ENCODE data around the gene SCO2.

The SCO2 gene

DNA sequence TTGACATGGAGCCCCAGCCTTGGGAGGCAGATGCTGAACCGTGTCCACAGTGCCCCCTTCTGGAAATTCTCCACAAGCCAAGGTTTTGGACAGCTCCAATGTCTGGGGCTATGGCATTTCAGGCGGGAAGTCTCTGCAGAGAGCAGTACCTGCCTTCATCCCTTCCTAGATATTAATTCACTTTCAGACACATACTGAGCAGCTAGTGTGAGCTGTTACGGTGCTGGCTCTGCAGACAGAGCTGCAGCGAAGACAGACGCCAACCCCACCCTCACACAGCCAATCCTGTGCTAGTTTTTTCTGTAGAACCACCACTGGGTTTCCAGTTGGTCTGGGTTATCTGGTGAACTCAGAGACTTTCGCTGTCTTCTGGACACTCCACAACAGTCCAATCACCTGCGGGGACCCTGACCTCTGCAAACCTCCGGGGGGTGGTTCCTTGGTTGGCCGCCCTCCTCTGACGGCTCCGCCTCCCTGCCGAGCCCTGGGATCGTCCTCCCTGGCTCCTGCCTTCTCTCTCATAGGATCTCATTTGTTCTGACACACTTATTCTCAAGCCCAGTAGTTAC, 27.0 kb downstream of the SCO2 start:
- peak; percentile 65 for DNase-seq (ENCODE audit: low read depth)

DNA sequence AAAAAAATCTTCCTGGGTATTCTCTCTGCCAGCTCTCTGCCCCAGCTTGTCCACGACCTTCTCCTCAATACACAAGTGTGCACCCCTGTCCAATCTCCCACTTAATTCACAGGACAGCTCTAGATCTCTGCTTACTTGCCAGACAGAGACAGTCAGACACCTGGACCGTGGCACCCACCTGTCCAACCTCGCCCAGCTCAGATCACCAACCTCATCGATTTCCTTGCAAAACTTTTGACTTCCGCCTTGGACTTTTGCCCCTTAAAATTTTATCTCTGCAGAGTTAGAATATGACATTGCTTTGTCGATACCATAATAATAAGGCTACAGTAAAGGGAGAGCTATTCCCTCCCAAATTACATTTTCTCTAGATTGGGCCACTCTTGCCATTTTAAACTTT, 28.3 kb downstream of the SCO2 start:
- no peak for DNase-seq (ENCODE audit: low read depth)

DNA sequence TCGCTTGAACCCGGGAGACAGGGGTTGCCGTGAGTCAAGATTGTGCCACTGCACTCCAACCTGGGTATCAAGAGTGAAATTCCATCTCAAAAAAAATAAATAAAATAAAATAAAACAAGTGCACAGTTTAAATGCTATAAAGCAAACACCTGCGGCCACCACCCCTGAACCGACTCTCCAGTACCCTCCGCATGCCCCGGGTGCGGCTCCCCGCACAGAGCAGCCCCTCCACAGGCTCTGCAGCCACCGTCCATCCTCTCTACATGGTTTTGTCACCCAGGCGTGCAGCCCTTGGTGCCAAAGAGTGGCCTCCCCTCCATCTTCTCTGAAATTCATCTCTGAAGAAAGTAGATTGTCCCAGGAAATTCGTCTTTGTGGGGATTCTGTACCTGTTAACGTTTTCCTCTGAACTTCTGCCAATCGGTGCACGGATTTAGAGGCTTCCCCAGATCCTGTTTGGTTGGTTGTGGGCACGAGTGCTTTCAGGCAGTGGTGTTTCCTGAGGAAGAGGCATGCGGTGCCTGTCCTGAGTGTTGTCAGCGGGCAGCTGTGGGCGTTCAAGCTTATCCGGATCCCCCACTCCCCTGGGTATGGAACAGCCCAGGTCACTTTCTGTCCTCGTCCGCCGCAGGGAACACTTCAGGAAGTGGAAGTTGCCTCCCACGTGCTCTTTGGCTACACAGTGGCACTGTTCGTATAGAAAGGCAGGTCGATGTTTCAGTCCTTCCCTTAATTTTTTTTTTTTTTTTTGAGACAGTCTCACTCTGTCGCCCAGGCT, 34.7 kb downstream of the SCO2 start:
- no peak for DNase-seq (ENCODE audit: low read depth)

DNA sequence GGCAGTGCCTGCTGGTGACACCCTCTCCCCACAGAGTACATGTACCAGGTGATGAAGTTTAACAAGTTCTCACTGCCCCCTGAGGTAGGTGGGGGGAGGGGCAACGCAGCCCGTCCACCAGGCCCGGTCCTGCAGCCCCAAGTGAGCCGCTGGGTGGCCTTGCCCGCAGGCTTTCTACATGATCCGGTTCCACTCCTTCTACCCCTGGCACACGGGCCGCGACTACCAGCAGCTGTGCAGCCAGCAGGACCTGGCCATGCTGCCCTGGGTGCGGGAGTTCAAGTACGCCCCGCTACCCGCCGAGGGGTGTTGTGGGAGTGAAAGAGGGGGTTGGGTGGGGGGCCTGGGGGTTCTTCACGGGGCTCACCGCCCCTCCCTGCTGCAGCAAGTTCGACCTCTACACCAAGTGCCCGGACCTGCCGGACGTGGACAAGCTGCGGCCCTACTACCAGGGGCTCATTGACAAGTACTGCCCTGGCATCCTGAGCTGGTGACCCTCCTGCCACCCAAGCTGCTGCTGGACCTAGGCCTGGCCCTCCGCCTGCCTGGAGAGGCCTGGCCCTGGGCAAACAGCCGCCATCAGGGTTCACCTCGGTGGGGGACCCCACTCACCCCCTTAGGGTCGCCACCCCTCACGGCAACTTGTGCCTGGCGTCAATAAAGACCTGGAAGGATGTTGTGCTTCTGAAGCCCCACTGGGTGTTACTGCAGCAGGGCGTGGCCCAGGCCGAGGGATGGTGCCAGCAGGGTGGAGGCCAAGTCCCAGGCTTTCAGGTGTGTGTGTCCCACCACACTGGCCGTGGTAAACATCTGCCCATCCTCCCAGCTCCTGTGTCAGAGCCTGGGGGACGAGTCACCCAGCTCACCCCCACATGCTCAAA, 35.8 kb downstream of the SCO2 start:
- no peak for DNase-seq (ENCODE audit: low read depth)

DNA sequence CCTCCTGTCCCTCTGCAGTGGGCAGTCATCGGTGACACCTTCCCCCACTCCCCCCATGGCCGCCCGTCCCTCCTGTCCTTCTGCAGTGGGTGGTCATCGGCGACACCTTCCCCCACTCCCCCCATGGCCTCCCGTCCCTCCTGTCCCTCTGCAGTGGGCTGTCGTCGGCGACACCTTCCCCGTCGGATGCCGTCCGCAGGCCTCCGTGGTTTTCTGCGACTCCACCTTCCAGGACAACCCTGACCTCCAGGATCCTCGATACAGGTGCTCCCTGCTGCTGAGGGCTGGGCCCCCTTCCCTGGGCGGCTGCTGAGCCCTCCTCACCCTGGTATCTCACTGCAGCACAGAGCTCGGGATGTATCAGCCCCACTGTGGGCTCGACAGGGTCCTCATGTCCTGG, 36.5 kb downstream of the SCO2 start:
- DNase-seq (ENCODE audit: low read depth), result no peak

DNA sequence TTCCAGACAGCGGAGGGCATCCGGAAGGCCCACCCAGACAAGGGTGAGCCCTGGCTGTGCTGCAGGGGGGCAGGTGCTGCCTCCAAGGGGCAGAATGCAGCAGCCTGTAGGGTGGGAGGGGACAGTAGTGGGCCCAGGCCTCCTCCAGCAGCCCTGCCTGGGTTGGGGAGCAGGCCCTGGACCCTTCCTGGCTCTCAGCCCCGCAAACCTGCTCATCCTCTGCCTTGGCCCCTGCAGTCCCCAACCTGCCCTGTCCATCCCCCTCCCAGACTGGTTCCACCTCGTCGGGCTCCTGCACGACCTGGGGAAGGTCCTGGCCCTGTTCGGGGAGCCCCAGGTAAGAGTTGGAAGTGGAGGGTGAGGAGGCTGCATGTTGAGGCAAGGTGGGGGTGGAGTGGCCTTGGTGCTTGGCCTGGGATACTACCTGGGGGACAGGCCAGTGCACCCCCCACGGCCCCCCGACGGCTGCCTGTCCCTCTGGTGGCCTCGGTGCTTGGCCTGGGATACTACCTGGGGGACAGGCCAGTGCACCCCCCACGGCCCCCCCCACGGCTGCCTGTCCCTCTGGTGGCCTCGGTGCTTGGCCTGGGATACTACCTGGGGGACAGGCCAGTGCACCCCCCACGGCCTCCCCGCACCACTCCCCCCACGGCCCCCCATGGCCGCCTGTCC, 37.3 kb downstream of the SCO2 start:
- no peak for DNase-seq (ENCODE audit: low read depth)

DNA sequence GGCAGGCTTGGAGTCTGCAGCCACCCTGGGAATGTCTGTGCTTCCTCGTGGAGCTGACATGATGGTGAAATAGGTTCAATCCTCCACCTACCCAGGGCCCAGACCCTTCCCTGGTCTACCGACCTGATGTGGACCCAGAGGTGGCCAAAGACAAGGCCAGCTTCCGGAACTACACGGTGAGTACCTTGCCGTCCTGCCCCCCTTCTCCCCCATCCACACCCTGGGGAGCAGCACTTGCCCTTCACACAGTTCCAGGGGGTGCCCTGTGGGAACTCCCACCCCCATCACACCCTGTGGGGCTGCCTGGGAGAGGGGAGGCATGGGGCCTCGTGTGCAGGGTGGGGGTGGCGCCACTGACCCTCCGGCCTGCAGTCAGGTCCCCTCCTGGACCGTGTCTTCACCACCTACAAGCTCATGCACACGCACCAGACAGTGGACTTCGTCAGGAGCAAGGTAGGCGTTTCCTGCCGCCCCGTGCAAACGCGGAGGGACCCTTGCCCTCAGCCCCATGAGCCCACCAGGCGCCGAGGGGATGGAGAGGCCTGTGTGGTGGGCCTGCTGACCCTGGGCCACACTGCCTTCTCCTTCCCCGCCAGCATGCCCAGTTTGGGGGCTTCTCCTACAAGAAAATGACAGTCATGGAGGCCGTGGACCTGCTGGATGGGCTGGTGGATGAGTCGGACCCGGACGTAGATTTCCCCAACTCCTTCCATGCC, 38.0 kb downstream of the SCO2 start:
- no peak for DNase-seq (ENCODE audit: low read depth)

DNA sequence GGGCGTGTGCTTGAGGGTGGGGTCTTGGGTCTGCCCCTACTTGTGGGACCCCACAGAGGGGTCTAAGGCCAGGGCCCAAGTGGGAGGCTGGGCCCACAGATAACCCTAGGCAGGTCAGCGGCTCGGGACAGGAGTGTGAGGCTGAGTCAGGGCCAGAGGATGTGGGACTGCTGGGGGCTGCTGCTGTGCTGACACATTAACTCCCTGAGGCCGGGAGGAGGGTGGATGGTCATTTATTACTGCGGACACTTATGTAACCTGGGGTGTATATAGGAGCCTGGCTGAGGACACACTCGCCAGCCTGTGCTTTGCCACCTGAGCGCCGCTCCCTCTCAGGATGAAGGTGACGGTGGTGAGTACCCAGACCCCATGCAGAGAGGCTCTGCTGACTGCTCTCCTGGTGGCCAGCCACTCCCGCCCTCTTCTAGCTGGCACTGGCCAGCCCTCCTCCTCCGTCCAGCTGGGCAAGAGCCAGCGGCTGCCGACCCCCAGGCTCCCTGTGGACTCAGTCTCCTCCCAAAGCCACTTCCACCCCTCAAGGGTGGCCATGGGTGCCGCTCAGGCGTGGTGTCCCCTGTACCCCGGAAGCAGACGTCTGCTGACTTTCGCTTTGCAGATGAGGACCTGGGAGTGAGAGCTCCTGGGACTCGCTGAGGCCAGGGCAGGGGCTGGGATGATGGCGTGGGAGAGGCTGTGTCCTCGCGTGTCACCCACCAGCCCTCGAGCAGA, 38.7 kb downstream of the SCO2 start, which contains the start of gene MIOX:
MIOX (plus strand) TSS at position 299 of the 729 bp plus-strand sequence; CDS start at position 338, 39 bp downstream.
- peak; percentile 49 for DNase-seq (ENCODE audit: low read depth)

DNA sequence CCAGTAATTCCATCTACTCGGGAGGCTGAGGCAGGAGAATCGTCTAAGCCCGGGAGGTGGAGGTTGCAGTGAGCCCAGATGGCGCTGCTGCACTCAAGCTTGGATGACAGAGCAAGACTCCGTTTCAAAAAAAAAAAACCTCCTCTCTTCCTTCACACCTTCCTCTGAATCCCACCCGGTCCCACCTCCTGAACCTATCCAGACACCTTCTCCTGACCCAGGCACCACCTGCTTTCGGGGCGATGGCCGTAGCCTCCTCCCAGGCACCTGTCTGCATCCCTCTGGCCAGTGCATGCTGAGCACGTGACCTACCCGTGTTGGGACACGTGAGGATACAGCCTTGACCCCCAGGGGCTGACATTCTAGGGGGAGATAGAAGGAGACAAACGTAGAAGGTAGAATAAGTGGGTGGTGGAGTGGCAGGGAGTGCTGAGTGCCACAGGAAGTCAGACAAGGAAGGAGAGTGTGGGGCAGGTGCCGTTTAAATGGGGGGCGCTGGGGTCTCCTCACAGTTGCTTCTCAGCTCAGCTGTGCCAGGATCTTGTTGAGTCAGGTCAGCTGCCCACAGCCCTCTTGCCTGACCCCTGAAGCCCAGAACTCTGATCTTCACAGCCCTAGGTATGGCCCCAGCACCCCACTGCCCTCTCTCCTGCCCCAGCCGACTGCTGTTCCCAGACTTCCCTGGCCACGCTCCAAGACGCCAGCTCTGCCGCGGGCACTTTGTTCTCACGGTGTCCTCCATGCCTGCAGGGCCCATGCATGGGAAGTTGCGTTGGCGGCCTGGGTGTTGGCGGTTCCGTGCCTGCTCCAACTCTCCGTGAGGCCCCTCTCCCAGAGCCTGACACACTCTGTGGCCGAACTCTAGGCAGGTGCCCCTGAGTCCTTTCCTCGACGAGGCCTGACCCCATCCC, 39.9 kb downstream of the SCO2 start:
- peak; percentile 32 for DNase-seq (ENCODE audit: low read depth)

DNA sequence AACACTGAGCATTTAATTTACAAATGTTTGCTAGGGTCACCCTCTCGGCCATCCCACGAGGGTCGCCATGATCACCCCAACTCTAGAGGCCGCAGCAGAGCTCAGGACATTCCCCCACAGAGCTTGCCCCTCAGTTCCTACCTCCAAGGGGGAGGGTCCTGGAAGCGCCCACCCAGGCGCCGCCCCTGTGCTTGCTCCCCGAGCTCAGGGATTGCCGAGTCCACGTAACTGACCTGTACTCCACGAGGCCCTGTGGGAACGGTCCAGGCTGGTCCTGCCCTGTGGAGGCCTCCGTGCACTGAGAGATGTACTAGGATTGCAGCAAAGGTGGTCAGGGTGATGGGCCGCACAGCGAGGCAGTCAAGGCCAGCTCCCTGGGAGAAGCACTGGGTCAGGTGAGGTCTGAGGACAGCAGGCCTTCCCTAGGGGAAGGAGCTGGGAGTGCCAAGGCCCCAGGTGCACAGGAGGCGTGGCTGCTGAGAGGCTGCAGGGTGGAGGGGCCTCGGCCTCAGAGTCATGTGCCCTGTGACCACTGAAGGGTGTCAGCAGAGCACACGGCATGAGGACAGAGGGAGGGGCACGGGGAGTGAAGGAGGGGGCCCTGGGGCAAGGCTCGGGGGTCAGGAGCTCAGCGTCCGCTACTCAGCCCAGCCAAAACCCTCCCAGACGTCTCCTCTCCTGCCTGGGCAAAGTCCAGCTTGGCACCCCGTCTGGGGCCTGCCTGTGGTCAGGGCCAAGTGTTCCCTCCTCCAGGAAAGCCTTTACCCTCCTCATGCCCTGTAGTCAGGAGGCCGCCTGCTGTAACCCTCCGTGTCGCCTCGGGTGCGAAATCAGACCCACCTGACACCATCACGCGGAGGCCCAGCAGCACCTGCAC, 41.2 kb downstream of the SCO2 start:
- no peak for DNase-seq (ENCODE audit: low read depth)

DNA sequence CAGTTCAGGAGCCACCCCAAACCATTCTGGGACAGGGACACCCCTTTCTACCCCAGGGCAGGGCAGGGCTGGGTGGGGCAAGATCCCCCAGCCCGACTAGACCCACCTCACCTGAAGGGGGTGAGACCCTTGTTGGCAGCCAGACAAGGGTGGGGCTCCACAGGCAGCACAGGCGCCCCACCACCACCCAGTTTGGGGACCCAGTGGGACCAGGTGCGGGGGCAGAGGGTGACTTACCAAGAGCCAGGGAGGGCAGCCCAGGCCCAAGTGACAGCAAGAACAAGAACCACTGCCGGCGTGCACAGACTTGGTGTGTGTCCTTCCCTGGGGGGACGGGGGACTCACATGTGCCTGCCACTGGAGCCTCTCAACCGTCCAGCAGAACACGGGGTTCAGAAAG, 41.8 kb downstream of the SCO2 start:
- DNase-seq (ENCODE audit: low read depth), result no peak

DNA sequence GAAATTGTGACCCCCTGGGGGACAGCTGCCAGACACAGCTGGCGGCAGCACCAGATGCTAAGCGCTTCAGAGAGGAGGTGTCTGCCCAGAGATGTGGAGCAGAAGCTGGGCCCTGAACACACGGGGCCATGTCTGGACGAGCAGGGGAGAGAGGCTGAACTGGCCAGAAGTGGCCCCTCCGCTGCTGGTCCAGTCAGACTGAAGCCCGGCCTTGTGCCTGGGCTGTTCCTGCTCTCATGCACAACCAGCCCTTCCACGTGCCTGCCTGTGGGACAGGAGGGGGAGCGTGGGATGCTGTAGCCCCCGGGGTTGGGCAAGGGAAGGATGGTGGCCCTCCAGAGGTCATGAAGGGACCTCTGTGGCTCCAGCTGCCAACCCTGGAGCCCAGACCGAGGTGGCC, 42.3 kb downstream of the SCO2 start:
- DNase-seq (ENCODE audit: low read depth), result no peak

DNA sequence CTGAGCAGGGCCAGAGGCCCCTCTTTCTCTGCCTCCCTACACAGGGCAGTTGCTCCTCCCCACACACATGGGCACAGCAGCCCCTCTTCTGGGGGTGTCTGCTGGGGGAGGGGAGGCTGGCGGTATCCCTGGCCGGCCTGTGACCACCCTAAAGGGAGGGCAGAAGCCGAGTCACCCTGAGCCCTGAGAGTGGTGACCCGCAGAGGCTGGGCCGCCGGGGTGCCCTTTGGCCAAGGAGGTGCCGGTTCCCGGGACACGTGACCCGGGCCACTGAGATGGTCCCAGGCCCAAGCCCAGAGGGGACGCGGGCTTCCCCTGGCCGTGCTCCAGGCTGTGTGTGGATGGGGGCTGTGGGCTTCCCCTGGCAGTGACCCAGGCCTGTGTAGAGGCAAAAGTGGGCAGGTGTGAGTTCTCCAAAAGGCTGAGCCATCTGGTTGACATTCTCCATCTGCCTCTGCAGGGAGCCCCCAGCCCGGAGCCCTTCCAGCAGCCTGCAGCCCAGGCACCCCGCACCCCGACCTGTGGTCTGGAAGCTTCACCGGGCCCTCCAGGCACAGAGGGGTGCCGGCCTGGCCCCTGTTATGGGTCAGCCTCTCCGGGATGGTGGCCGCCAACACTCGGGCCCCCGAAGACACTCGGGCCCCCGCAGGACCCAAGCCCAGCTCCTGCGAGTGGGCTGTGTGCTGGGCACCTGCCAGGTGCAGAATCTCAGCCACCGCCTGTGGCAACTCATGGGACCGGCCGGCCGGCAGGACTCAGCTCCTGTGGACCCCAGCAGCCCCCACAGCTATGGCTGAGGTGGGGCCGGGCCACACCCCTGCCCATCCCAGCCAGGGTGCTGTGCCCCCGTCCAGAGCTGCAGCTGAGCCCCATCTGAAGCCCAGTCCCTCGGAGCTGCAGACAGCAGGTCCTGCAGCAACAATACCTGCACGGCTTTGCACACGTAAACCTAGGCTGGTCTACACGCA, 43.0 kb downstream of the SCO2 start:
- no peak for DNase-seq (ENCODE audit: low read depth)

DNA sequence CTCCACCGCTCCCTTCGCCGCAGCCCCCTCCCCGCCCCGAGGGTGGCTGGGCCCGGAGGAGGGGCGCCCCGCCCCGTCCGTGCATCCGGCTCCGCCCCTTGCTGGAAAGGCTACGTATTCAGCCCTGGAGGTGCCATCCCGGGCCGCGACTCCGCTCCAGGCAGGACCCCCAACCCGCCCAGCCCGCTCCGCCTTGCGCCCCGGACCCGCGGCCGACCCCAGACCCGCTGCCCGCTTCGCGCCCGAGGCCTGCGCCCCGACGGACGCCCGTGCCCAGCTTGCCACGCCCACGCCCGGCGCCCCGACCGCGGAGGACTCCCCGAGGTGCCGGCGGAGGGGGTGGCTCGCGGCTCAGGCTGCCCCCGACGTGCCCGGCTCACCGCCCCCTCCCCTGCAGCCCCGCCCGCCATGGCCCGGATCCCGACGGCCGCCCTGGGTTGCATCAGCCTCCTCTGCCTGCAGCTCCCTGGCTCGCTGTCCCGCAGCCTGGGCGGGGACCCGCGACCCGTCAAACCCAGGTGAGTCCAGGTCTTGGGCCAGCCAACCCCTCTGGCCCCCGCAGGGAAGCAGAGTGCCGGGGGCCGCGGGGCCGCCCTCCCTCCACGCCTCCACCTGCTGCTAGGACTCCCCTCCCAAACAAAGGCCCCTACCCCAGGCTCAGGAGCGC, 43.8 kb downstream of the SCO2 start, which contains the start of gene ADM2:
ADM2 (plus strand) TSS at position 104 of the 667 bp plus-strand sequence; CDS start at position 409, 305 bp downstream.
- DNase-seq (ENCODE audit: low read depth), result peak; percentile 49

DNA sequence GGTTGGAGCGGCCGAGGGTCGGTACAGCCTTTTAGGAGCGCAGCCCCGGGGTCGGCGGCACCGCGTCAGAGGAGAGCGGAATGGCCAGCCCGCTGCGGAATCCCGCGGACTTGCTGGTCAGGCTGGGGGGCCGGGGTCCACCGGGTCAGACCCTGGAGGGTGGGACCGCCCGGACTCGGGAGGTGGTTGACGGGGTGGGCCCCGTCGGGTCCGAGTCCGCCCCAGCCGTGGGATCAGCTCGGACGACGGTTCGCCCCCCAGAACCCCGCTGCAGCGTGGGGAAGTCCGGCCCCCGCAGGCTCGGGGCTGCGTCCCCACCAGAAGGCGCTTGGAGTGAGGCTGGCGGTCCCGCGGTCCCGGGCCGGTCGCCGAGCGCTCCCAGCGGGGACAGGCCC, 44.4 kb downstream of the SCO2 start:
- no peak for DNase-seq (ENCODE audit: low read depth)

DNA sequence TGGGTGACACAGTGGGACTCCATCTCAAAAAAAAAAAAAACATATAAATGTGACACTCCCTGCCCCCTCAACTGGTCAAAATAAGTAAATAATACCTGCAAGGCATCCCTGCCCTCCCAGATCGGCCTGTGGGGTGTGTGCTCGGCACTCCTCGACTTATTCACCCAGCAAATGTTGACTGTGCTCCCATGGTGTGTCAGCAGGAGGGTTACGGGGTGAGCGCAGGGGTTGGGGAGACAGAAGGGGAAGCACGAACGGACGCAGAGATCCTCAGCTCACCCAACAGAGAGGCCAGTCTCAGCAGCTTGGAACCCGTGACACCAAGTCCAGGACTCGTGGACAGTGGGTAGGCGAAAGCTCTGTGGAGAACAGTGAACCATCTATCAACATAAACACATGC, 45.7 kb downstream of the SCO2 start:
- no peak for DNase-seq (ENCODE audit: low read depth)

DNA sequence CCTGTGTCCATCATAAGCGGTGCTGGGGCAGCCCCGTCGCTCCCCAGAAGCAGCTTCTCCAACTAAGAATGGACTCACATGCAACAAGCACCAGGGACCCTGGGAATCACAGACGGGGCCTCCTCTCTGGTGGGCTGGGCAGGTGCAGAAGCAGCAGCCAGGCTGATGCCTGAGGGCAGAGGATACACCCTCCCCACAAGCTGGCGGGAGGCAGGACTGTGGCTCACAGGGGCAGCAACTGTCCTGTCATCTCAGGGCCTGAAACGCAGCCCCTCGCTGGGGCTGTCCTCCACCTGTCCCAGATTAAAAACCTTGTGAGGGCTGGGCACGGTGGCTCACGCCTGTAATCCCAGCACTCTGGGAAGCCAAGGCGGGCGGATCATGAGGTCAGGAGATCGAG, 47.5 kb downstream of the SCO2 start:
- DNase-seq (ENCODE audit: low read depth), result no peak
